Endothelial cell of umbilical vein (primary cell): ENCODE measurements around the gene RER1. TPM values are rescaled to one million over a fixed set of nuclear protein-coding genes. Genes with fewer than 3 reads are reported as not detected.

ENCODE experiments used
- BruUV-seq: library from RNA; stranded (reverse); fragments of 400-500 nt; replicated peaks from 2 replicates; lab custom pipeline; 2021; lab: Mats Ljungman, UMichigan
- CTCF ChIA-PET: fragments of 300-600, 350-600 bp; sonication (Branson Sonifier 250); formaldehyde crosslinking; loops from one replicate; lab custom pipeline; 2021; ENCODE audit warnings: antibody characterized with exemption, inconsistent platforms; lab: Charles Lee
- POLR2A ChIA-PET: fragments of 300-600, 350-600 bp; sonication (Branson Sonifier 250); formaldehyde crosslinking; loops from one replicate; lab custom pipeline; 2021; ENCODE audit warnings: antibody characterized with exemption, inconsistent platforms; lab: Charles Lee
- DNase-seq: peaks from one replicate; pipeline ENCODE4 v3.0.0-alpha.2; 2011; ENCODE audit warnings: low read depth, low spot score
- FAIRE-seq: peaks from 2 replicates; lab custom pipeline; 2011; peaks lifted over from hg19 to GRCh38; lab: Jason Lieb, UNC
- H2AFZ ChIP-seq: 2 replicates; pipeline ENCODE4 v1.6.0; 2012; ENCODE audit warnings: low read depth, low read length, control low read depth, inconsistent platforms
- H3K27ac ChIP-seq: 2 replicates; pipeline ENCODE4 v1.5.1; 2011; ENCODE audit warnings: low read depth, mild to moderate bottlenecking, control low read depth, low read length, moderate library complexity; ENCODE audit not compliant: insufficient read depth
- H3K27me3 ChIP-seq, 2 experiments: 2 replicates each; pipeline versions ENCODE4 v1.6.0 to v1.6.1; 2011; ENCODE audit warnings: low read length in 2 of 2, mixed read lengths in 1 of 2; ENCODE audit not compliant: control insufficient read depth in 2 of 2, insufficient read depth in 2 of 2
- H3K36me3 ChIP-seq, 2 experiments: 2 replicates in 1 of 2; 3 replicates in 1 of 2; pipeline ENCODE4 v1.5.1; 2011; ENCODE audit warnings: low read length in 2 of 2, mild to moderate bottlenecking in 1 of 2, moderate library complexity in 1 of 2; ENCODE audit not compliant: control insufficient read depth in 2 of 2, insufficient read depth in 2 of 2; ENCODE audit errors: extremely low read depth in 1 of 2
- H3K4me1 ChIP-seq: 3 replicates; pipeline ENCODE4 v1.5.1; 2011; ENCODE audit warnings: mild to moderate bottlenecking, low read length; ENCODE audit not compliant: control insufficient read depth, insufficient read depth; ENCODE audit errors: extremely low read depth
- H3K4me2 ChIP-seq: 2 replicates; pipeline ENCODE4 v1.6.1; 2011; ENCODE audit warnings: low read length, control low read depth, mixed read lengths; ENCODE audit not compliant: insufficient read depth
- H3K4me3 ChIP-seq, 3 experiments: fragments of 200-600 bp in 1 of 3; sonication (generic), shearing (Covaris generic) in 1 of 3; replicated peaks in 1 of 3; 2 replicates each; pipeline ENCODE4 v1.5.1; 2011 to 2016; ENCODE audit warnings: control low read depth in 3 of 3, low read length in 3 of 3, mild to moderate bottlenecking in 2 of 3, inconsistent platforms in 1 of 3, low read depth in 1 of 3, moderate library complexity in 1 of 3; ENCODE audit not compliant: insufficient read depth in 1 of 3
- H3K79me2 ChIP-seq: 2 replicates; pipeline ENCODE4 v1.6.0; 2012; ENCODE audit warnings: low read length, inconsistent platforms; ENCODE audit not compliant: control insufficient read depth, insufficient read depth
- H3K9ac ChIP-seq: replicated peaks from 2 replicates; pipeline ENCODE3; 2011; ENCODE audit warnings: low read length, control low read depth; ENCODE audit not compliant: insufficient read depth; ENCODE audit errors: extremely low read depth
- H3K9me1 ChIP-seq: replicated peaks from 3 replicates; pipeline ENCODE4 v1.6.0; 2011; ENCODE audit warnings: mild to moderate bottlenecking, low read length; ENCODE audit not compliant: control insufficient read depth, insufficient read depth; ENCODE audit errors: extremely low read depth
- H3K9me3 ChIP-seq: replicated peaks from 2 replicates; pipeline ENCODE4 v1.5.1; 2012; ENCODE audit warnings: low read length, inconsistent platforms; ENCODE audit not compliant: control insufficient read depth, insufficient read depth
- H4K20me1 ChIP-seq: replicated peaks from 2 replicates; pipeline ENCODE3; 2011; ENCODE audit warnings: mild to moderate bottlenecking, low read length; ENCODE audit not compliant: control insufficient read depth, insufficient read depth; ENCODE audit errors: extremely low read depth
- EZH2 ChIP-seq: IDR thresholded peaks from 2 replicates; pipeline ENCODE4 v1.6.1; 2012; ENCODE audit warnings: borderline replicate concordance, low read depth, mild to moderate bottlenecking, moderate library complexity, low read length, inconsistent platforms; ENCODE audit not compliant: severe bottlenecking
- FOS ChIP-seq: IDR thresholded peaks from 2 replicates; pipeline ENCODE4 v1.6.1; 2011; ENCODE audit warnings: mild to moderate bottlenecking, low read length, moderate library complexity, borderline replicate concordance; ENCODE audit not compliant: insufficient read depth
- GATA2 ChIP-seq: IDR thresholded peaks from 2 replicates; pipeline ENCODE4 v1.7.0; 2011; ENCODE audit warnings: low read depth, mild to moderate bottlenecking, moderate library complexity, mixed read lengths, low read length; ENCODE audit not compliant: insufficient read length, insufficient read depth
- JUN ChIP-seq: IDR thresholded peaks from 2 replicates; pipeline ENCODE4 v1.6.1; 2011; ENCODE audit warnings: borderline replicate concordance, low read depth; ENCODE audit not compliant: insufficient read length, insufficient read depth
- MAX ChIP-seq: IDR thresholded peaks from 2 replicates; pipeline ENCODE4 v1.6.1; 2011; ENCODE audit not compliant: insufficient read depth, insufficient read length
- MYC ChIP-seq: IDR thresholded peaks from one replicate; pipeline ENCODE4 v1.6.1; 2011; ENCODE audit warnings: mild to moderate bottlenecking, low read depth, low read length
- POLR2A ChIP-seq: IDR thresholded peaks from 2 replicates; pipeline ENCODE4 v1.6.1; 2012; ENCODE audit warnings: low read depth, mild to moderate bottlenecking, control low read depth, low read length
- POLR2AphosphoS5 ChIP-seq: IDR thresholded peaks from 2 replicates; pipeline ENCODE4 v1.6.1; 2012; ENCODE audit warnings: low read depth, mild to moderate bottlenecking, control low read depth, low read length, moderate library complexity; ENCODE audit not compliant: insufficient read depth
- dilution Hi-C: fragments of 300-500 bp; cut with MboI; formaldehyde crosslinking; loops from one replicate; pipeline ENCODE4 v1.15.0; 2019; ENCODE audit warnings: low sequenced_read_pairs; ENCODE audit not compliant: extremely low pct_ligation_motif_present
- intact Hi-C: fragments of 100-400 bp; cut with micrococcal nuclease; formaldehyde crosslinking; loops from one replicate; pipeline ENCODE4 v1.10.0; 2022
- polyA plus RNA-seq, 4 experiments: library from polyadenylated mRNA; depleted of rRNA in 3 of 4; stranded (reverse) in 3 of 4; unstranded in 1 of 4; fragments of >200 nt; gene quantifications; 2 replicates each; pipeline versions ENCODE4 v1.2.1 to v1.2.3, GENCODE V29; 2011 to 2012; ENCODE audit warnings: missing spikeins in 1 of 4
- total RNA-seq: library from RNA; stranded (reverse); gene quantifications from 2 replicates; pipeline ENCODE4 v1.2.3, GENCODE V29; 2021
- TF ChIP-seq, protein P1 (sequence below), 2 donors: IDR thresholded peaks; 1 replicate in 1 of 2; 2 replicates in 1 of 2; pipeline ENCODE4 v1.5.1; 2011; ENCODE audit warnings: low read length in 2 of 2, mild to moderate bottlenecking in 2 of 2, moderate library complexity in 2 of 2, control low read depth in 1 of 2, inconsistent platforms in 1 of 2, low read depth in 1 of 2; ENCODE audit not compliant: insufficient read depth in 1 of 2; ENCODE audit errors: extremely low read depth in 1 of 2

The RER1 gene
- total and polyA plus RNA-seq, 2 donors (not counting 3 experiments of a cell fraction or from before 2014, with no cell fraction given), result 179 to 292 TPM

DNA sequence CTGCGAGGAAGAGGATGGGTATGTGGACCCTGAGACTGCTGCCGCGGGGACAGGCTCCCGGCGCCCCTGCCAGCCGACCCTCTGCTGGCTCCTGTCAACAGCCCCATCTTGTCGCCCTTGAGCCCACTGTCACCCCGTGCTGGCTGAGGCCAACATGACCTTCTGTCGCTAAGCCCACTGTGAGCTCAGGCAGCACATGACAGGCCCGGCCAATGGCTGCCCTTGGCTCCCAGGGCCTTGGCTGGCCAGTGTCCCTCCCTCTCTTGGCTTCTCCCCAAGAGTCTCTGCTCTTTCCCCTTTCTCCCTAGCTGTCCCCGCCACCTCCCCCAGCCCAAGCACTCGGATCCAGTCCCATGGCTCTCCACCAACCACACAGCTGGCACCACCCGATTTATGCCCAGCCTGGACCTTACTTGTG is 17.2 kb downstream of the RER1 start:
- intact Hi-C loops (loop anchor here (10.0 kb wide), 1 partner anchor 1216 kb away; the partner anchor contains the start of gene TPRG1L), dilution Hi-C loops (no loop called here)
- Histone ChIP-seq H3K4me2 (no peak overlapping the region), H3K4me1 (peaks cover 22% of the 10 kb centered on the region), H4K20me1 (no peaks in the 10 kb centered on the region), H3K9ac (no peak overlapping the region), H3K36me3 (peaks cover 8 to 31% of the 10 kb centered on the region in 2 experiments), H2AFZ (no peak overlapping the region), H3K27ac (no peak overlapping the region), H3K27me3 (no peaks in the 10 kb centered on the region), H3K9me3 (no peaks in the 10 kb centered on the region), H3K79me2 (peaks cover 4% of the 10 kb centered on the region), H3K4me3 (no peak overlapping the region), H3K9me1 (no peaks in the 10 kb centered on the region)
- ChIA-PET CTCF (no interaction called here), POLR2A (interaction anchor here (0.6 kb wide), 1 partner anchor 594 kb away, joined by 6 read pairs; no protein-coding TSS in a partner anchor)
- TF ChIP-seq FOS (no peak), POLR2A (no peak), MYC (no peak), POLR2AphosphoS5 (no peak), MAX (no peak), JUN (no peak), GATA2 (no peak), EZH2 (no peak)
- TF ChIP-seq, protein P1, sequence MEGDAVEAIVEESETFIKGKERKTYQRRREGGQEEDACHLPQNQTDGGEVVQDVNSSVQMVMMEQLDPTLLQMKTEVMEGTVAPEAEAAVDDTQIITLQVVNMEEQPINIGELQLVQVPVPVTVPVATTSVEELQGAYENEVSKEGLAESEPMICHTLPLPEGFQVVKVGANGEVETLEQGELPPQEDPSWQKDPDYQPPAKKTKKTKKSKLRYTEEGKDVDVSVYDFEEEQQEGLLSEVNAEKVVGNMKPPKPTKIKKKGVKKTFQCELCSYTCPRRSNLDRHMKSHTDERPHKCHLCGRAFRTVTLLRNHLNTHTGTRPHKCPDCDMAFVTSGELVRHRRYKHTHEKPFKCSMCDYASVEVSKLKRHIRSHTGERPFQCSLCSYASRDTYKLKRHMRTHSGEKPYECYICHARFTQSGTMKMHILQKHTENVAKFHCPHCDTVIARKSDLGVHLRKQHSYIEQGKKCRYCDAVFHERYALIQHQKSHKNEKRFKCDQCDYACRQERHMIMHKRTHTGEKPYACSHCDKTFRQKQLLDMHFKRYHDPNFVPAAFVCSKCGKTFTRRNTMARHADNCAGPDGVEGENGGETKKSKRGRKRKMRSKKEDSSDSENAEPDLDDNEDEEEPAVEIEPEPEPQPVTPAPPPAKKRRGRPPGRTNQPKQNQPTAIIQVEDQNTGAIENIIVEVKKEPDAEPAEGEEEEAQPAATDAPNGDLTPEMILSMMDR (IDR thresholded peaks at IDR 0.05; ENCODE audit: extremely low read depth in 1 of 2, insufficient read depth in 1 of 2, low read depth in 1 of 2, low read length in 2 of 2), result no peak
- no TSS peak for BruUV-seq
- DNase-seq (no peak), FAIRE-seq (no peak)
